Fibroblast of pulmonary artery (primary cell): ENCODE results near the gene COTL1.
"Not testable (repeated sequence)": the region's sequence is repeated elsewhere in the genome, so short reads cannot be mapped to it uniquely, and the experiment has no call there.

Source experiments
- DNase-seq: peaks from one replicate; pipeline ENCODE4 v3.0.0-alpha.2; 2010; ENCODE audit warnings: low read depth
- H3K4me3 ChIP-seq: replicated peaks from 2 replicates; pipeline ENCODE4 v1.5.1; 2011; ENCODE audit warnings: low read depth, mild to moderate bottlenecking, control low read depth, low read length, moderate library complexity
- TF ChIP-seq, protein P1 (sequence below): IDR thresholded peaks from 2 replicates; pipeline ENCODE4 v1.5.1; 2011; ENCODE audit warnings: mild to moderate bottlenecking, control low read depth, low read length, inconsistent platforms; ENCODE audit errors: missing control alignments

The COTL1 gene

DNA sequence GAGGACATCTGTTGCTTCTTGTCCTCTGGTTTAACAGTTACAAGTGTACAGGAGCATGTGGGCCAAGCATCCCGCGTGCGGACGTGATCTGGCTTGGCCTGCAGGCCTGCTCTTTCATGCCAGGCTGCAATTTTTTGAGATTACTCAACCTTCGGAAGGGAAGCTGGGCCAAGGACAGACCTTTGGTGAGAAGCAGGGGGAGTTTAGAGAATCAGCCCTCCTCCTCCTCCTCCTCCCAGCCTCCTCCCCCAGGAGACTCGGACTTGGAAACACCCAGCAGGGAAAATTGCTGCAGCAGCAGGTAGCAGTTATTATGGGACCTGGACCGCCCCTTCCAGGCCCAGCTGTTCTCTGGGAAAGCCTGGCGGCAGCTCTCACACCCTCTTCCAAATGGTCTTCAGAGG, 25.3 kb upstream of the COTL1 start:
- DNase-seq, result peak; percentile 93
- H3K4me3 ChIP-seq, result no peak overlapping the region
- TF ChIP-seq, protein P1, sequence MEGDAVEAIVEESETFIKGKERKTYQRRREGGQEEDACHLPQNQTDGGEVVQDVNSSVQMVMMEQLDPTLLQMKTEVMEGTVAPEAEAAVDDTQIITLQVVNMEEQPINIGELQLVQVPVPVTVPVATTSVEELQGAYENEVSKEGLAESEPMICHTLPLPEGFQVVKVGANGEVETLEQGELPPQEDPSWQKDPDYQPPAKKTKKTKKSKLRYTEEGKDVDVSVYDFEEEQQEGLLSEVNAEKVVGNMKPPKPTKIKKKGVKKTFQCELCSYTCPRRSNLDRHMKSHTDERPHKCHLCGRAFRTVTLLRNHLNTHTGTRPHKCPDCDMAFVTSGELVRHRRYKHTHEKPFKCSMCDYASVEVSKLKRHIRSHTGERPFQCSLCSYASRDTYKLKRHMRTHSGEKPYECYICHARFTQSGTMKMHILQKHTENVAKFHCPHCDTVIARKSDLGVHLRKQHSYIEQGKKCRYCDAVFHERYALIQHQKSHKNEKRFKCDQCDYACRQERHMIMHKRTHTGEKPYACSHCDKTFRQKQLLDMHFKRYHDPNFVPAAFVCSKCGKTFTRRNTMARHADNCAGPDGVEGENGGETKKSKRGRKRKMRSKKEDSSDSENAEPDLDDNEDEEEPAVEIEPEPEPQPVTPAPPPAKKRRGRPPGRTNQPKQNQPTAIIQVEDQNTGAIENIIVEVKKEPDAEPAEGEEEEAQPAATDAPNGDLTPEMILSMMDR, result no peak

DNA sequence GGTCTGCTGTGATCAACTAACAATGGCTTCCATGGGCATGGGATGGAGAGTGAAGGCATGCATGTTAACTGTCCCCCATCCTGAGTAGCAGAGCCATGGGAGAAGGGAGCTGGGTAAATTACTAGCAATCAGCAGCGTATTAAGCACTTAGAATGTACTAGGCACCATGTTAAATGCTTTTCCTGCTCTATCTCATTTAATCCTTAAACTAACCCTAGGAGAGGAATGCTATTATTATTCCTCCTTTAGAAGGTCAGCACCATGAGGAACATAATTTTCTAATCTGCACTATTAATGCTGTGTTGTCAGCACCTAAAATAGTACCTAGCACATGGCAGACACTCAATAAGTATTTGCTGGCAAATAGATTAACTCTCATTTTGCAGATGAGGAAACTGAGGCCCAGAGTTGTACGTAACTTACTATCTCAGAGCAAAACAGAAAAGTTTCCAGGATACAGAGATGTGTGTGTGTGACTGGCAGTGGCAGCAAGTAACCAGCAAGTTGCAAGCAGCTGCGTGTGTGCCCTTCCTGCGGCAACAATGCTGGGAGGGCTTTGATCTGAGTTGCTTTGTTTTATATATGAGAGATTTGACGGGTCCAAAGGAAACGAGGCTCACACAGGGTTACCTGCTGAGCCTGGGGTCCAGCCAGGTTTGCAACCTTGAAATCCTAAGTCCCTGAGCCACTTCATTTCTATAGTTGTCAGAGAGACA, 23.9 kb upstream of the COTL1 start:
- DNase-seq, result no peak
- no peak overlapping the region for H3K4me3 ChIP-seq

DNA sequence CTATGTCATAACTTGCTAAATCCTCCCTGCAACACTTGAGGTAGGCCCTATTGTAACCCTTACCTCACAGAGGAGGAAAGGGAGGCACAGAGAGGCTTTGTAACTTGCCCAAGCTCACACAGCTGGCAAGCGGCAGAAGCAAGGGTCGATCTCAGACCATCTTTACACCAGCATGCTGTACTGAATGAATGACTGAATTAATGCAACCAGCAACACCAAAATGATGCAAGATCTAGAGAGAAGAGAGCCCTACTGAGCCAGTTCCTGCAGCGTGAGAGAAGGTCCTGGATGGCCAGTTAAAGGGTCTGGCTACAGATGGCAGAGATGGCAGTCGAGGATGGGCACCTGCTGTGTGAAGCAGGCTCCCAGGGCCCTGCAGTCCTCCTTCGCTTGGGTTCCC, 22.3 kb upstream of the COTL1 start:
- TF ChIP-seq, protein P1, result no peak
- DNase-seq, result no peak
- no peak overlapping the region for H3K4me3 ChIP-seq

More for the DNA sequence above, 23.9 kb upstream of the COTL1 start:
- TF ChIP-seq, protein P1, result no peak

DNA sequence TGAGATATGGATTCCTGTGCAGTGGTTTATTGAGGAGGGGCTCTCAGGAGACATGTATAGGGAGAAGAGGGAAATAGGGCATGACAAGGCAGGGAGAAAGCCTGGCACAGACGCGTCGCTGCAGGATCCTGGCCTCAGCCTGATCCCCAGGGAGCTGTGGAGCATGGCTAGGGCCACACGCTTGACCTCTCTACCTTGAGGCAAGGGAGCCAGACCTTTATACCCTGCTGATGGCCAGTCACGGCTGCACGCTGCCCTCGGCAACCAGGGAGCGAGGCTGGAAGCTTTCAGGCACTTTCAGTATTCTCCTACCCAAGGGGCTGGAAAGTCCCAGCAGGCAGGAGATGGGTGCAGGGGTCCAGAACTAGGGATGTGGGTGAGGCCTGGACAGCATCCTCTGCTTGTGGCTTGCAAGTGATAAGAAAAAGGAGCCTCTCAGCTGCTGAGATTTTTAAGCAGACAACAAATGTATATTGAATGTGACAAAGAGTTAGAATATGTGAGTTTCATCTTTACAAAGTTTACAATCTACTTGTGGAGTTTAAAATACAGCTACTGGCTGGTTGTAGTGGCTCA, 20.4 kb upstream of the COTL1 start:
- TF ChIP-seq, protein P1, result no peak
- no peak for DNase-seq
- H3K4me3 ChIP-seq, result no peak overlapping the region

DNA sequence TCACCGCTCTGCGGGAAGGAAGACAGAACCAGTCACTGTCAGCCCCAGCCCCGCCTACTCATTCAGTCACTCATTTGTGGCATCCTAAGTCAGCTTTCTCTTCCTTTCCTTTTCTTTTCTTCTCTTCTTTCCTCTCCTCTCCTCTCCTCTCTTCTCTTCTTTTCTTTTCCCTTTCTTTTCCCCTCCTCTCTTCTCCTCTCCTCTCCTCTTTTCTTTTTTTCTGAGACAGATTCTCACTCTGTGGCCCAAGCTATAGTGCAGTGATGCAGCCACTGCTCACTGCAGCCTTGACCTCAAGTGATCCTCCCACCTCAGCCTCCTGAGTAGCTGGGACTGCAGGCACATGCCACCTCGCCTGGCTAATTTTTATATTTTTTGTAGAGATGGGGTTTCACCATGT, 19.8 kb upstream of the COTL1 start:
- no peak for DNase-seq
- no peak overlapping the region for H3K4me3 ChIP-seq
- TF ChIP-seq, protein P1, result no peak

DNA sequence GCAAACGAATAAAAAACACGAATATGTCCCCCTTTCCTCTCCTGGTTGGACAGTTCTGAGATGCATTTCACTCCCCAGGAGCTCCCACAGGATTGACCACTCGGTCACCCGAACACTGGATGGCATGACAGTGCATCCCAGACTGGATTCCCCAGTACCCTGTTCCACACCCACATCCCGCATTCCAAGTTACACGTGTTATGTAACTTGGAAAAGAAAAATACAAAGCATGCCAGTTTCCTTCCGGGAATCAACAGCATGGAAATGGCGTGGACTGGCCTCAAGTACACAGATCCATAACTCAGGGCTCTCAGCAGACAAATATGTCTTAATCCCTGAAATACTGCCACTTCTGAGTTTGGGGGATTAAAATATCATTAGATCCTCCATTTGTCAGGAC, 17.8 kb upstream of the COTL1 start:
- TF ChIP-seq, protein P1, result no peak
- no peak for DNase-seq
- H3K4me3 ChIP-seq, result no peak overlapping the region

DNA sequence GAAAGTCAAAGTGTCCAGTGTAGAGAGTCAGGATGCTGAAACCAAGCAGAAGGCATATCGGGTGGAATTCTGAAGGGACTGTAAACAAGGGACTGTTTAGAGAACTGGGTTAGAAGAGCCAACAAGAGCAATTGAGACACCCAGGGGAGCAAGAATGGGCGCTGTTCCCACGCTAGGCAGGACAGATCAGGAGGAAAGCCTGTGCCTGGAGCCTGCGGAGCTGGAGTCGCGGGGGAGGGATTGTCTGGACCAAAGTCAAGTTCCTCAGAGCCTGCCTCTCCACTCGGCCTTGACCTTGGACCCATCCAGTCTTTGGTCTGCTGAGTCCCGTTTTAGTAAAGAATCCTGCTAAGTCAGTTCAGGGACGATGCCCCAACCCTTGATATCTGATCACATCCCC, 15.7 kb upstream of the COTL1 start:
- peak; percentile 75 for DNase-seq
- TF ChIP-seq, protein P1, result no peak
- H3K4me3 ChIP-seq, result no peak overlapping the region

DNA sequence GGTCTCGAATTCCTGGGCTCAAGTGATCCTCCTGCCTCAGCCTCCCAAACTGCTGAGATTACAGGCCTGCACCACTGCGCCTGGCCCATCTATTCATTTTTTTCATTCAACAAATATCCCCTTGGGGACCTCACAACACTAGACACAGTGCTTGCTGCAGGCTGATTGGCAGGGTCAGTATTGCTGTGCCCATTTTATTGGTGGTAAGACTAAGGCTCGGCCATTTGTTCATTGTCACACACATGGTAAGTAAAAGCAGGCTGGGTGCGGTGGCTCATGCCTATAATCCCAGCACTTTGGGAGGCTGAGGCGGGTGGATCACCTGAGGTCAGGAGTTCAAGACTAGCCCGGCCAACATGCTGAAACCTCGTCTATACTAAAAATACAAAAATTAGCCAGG, 15.0 kb upstream of the COTL1 start:
- not testable (repeated sequence) for DNase-seq, H3K4me3 ChIP-seq
